ENCODE measurements around the gene KIF6.
"Not testable (repeated sequence)": the region's sequence is repeated elsewhere in the genome, so short reads cannot be mapped to it uniquely, and the experiment has no call there.

Gene KIF6

GRCh38 chr6:39508515-39508914 lies 216.7 kb downstream of the KIF6 start:
- FAIRE-seq (no peak), DNase-seq (ENCODE audit: low spot score) (no peak)

GRCh38 chr6:39507331-39507998 lies 217.7 kb downstream of the KIF6 start:
- no peak for FAIRE-seq
- no peak for DNase-seq (ENCODE audit: low spot score)

- not testable (repeated sequence) for DNase-seq (ENCODE audit: low spot score); FAIRE-seq
These were observed 222.7 kb downstream of the KIF6 start for GRCh38 chr6:39502362-39502955.

- DNase-seq (ENCODE audit: low spot score), result no peak
- no peak for FAIRE-seq
These were observed 226.2 kb downstream of the KIF6 start for GRCh38 chr6:39499053-39499452.

GRCh38 chr6:39498096-39498495 lies 227.1 kb downstream of the KIF6 start:
- no peak for DNase-seq (ENCODE audit: low spot score)
- FAIRE-seq, result no peak

GRCh38 chr6:39496915-39497314 lies 228.3 kb downstream of the KIF6 start:
- DNase-seq (ENCODE audit: low spot score) (no peak), FAIRE-seq (no peak)

- FAIRE-seq (no peak), DNase-seq (ENCODE audit: low spot score) (no peak)
These were observed 228.8 kb downstream of the KIF6 start for GRCh38 chr6:39496456-39496855.

- FAIRE-seq, result no peak
- no peak for DNase-seq (ENCODE audit: low spot score)
These were observed 229.6 kb downstream of the KIF6 start for GRCh38 chr6:39495640-39496039.

- no peak for DNase-seq (ENCODE audit: low spot score)
- FAIRE-seq, result no peak
These were observed 230.2 kb downstream of the KIF6 start for GRCh38 chr6:39494998-39495397.

GRCh38 chr6:39493777-39494176 lies 231.4 kb downstream of the KIF6 start:
- FAIRE-seq (peak; percentile 29), DNase-seq (ENCODE audit: low spot score) (no peak)

GRCh38 chr6:39493174-39493573 lies 232.0 kb downstream of the KIF6 start:
- FAIRE-seq (peak; percentile 100), DNase-seq (ENCODE audit: low spot score) (peak; percentile 96)

- DNase-seq (ENCODE audit: low spot score) (no peak), FAIRE-seq (no peak)
These were observed 235.1 kb downstream of the KIF6 start for GRCh38 chr6:39490108-39490507.

GRCh38 chr6:39488255-39488879 lies 236.8 kb downstream of the KIF6 start:
- DNase-seq (ENCODE audit: low spot score), result no peak
- FAIRE-seq, result no peak

- DNase-seq (ENCODE audit: low spot score), result no peak
These were observed 240.9 kb downstream of the KIF6 start for GRCh38 chr6:39484276-39484675.

GRCh38 chr6:39479819-39480218 lies 245.4 kb downstream of the KIF6 start:
- DNase-seq (ENCODE audit: low spot score); FAIRE-seq: not testable (repeated sequence)

More at GRCh38 chr6:39484276-39484675, 240.9 kb downstream of the KIF6 start:
- no peak for FAIRE-seq

GRCh38 chr6:39476670-39477069 lies 248.5 kb downstream of the KIF6 start:
- DNase-seq (ENCODE audit: low spot score) (no peak), FAIRE-seq (no peak)

GRCh38 chr6:39476151-39476550 lies 249.1 kb downstream of the KIF6 start:
- FAIRE-seq (no peak), DNase-seq (ENCODE audit: low spot score) (no peak)

GRCh38 chr6:39471954-39472659 lies 253.1 kb downstream of the KIF6 start:
- FAIRE-seq, result no peak
- no peak for DNase-seq (ENCODE audit: low spot score)

- FAIRE-seq, result no peak
These were observed 254.7 kb downstream of the KIF6 start for GRCh38 chr6:39470506-39470905.

GRCh38 chr6:39468385-39468784 lies 256.8 kb downstream of the KIF6 start:
- DNase-seq (ENCODE audit: low spot score) (no peak), FAIRE-seq (no peak)

More at GRCh38 chr6:39470506-39470905, 254.7 kb downstream of the KIF6 start:
- no peak for DNase-seq (ENCODE audit: low spot score)

- no peak for DNase-seq (ENCODE audit: low spot score)
- no peak for FAIRE-seq
These were observed 258.6 kb downstream of the KIF6 start for GRCh38 chr6:39466631-39467030.

- no peak for DNase-seq (ENCODE audit: low spot score)
- FAIRE-seq, result no peak
These were observed 259.7 kb downstream of the KIF6 start for GRCh38 chr6:39465539-39465938.
